G401.6 (cell line): Measurements from ENCODE around the gene KRTAP9-3.
"Not testable (repeated sequence)": the region's sequence is repeated elsewhere in the genome, so short reads cannot be mapped to it uniquely, and the experiment has no call there.

Experiments used
- FAIRE-seq: peaks from 2 replicates; lab custom pipeline; 2012; peaks lifted over from hg19 to GRCh38; lab: Jason Lieb, UNC

The KRTAP9-3 gene

DNA sequence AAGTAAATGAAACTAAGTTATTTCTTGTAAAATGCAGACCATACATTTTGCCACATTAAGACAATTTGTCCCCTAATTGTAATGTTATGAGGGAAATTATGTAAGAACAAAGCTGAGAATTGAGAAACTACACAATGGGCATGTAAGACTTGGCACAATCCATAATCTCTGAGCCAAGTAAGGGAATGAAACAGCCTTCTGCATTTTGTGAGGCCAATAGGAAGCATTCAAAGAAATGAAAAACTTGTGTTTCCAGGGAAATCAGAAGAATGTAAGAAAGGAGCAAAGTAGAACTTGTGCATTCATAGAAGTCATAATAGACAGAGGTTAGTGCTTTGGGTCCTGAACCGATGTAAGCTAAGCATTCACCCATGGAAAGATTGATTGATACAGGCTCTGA lies 19.0 kb downstream of the KRTAP9-3 start:
- no peak for FAIRE-seq

- no peak for FAIRE-seq
Observed at GRCh38 chr17:41254861-41255260, 22.6 kb downstream of the KRTAP9-3 start.

GRCh38 chr17:41255381-41256290 lies 23.4 kb downstream of the KRTAP9-3 start, which contains the start of gene KRTAP9-9:
Gene KRTAP9-9, plus strand, starts transcription at chr17:41255384.
- FAIRE-seq, result not testable (repeated sequence)

- no peak for FAIRE-seq
Observed at GRCh38 chr17:41256291-41256685, 24.0 kb downstream of the KRTAP9-3 start.

- no peak for FAIRE-seq
Observed at GRCh38 chr17:41258406-41258805, 26.2 kb downstream of the KRTAP9-3 start.

DNA sequence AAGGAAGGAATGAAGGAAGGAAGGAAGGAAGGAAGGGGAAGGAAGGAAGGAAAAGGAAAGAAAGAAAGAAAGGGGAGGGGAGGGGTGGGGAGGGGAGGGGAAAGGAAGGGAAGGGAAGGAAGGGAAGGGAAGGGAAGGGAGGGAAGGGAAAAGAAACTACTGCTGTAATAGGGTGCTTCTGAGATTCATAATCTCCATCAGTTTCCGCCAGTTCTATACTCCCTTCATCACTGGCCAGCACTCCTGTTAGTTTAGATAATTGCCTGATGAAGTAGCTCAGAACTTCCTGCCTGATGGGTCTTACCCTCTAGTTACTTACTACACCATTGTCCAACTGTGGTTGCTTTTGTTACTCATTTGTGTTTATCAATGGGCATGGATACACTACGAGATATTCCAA lies 31.0 kb downstream of the KRTAP9-3 start:
- FAIRE-seq, result no peak

GRCh38 chr17:41264599-41264998 lies 32.4 kb downstream of the KRTAP9-3 start:
- no peak for FAIRE-seq

- no peak for FAIRE-seq
Observed at GRCh38 chr17:41265078-41265477, 32.8 kb downstream of the KRTAP9-3 start, which contains the start of gene KRTAP9-6. Gene KRTAP9-6, plus strand, starts transcription at chr17:41265378. Its CDS starts 0 bp downstream, at chr17:41265378.

GRCh38 chr17:41267711-41268110 lies 35.5 kb downstream of the KRTAP9-3 start:
- no peak for FAIRE-seq

DNA sequence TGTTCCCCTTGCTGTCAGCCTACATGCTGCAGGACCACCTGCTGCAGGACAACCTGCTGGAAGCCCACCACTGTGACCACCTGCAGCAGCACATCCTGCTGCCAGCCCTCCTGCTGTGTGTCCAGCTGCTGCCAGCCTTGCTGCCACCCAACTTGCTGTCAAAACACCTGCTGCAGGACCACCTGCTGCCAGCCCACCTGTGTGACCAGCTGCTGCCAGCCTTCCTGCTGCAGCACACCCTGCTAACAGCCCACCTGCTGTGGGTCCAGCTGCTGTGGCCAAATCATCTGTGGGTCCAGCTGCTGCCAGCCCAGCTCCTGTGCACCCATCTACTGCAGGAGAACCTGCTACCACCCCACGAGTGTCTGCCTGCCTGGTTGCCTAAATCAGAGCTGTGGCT lies 39.1 kb downstream of the KRTAP9-3 start:
- FAIRE-seq, result not testable (repeated sequence)

GRCh38 chr17:41271858-41272257 lies 39.6 kb downstream of the KRTAP9-3 start:
- FAIRE-seq, result no peak

GRCh38 chr17:41275648-41276190 lies 43.5 kb downstream of the KRTAP9-3 start, which contains the start of gene KRTAP9-7:
Gene KRTAP9-7, plus strand, starts transcription at chr17:41275698. Its CDS starts 0 bp downstream, at chr17:41275698.
- FAIRE-seq, result not testable (repeated sequence)

GRCh38 chr17:41278176-41278955 lies 46.1 kb downstream of the KRTAP9-3 start:
- no peak for FAIRE-seq
